Stimulated activated CD4-positive, alpha-beta T cell treated with anti-CD3 and anti-CD28 coated beads, Interleukin-1b, Interleukin-23, amount 100 ng/mL, for 24 hours (primary cell): ENCODE measurements around the gene DIO3.
"Not testable (repeated sequence)": the region's sequence is repeated elsewhere in the genome, so short reads cannot be mapped to it uniquely, and the experiment has no call there.

ENCODE experiments used
- DNase-seq, 4 experiments: peaks; one replicate each; pipeline ENCODE4 v3.0.0-alpha.2; 2020; ENCODE audit warnings: low read depth in 4 of 4, low spot score in 1 of 4

The DIO3 gene

DNA sequence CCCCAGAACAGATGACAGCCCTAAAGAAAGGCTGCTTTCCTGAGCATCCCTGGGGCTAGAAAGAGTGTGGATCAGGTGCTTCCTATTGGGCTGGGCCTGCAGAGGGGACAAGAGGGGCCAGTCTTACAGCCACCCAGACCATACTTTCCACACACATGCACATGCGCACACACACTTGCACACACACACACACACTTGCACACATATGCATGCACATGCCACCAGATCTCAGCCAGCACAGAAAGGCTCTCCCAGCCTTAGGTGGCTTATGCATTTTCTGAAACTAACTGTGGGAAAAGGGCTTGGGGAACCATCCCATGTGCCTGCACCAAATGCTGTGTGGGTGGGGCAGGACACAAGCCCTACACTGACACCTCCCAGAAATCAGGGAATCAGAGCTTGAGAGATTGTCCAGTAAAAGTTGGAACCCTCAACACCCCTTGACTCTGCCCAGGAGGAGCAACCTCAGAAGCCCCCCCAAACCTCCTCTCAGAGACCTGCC is 2.5 kb upstream of the DIO3 start:
- no peak for DNase-seq

DNA sequence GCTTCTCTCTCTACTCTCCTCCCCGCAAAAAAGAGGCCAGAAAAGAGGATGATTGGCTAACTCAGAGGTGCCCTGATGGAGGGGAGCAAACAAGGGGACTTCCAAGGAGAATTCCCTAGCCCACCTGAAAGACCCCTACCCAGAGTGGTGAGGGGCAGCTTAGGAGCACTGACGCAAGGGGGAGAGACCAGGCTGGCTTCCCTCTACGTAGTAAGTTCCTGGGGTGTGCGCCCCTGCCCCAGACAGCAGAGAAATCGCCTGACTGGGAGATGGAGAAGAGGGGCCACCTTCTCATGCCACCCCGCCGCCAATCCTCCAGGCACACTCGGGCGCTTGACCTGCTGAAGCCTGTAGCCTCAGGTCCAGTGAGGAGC is 2.1 kb upstream of the DIO3 start:
- no peak for DNase-seq

DNA sequence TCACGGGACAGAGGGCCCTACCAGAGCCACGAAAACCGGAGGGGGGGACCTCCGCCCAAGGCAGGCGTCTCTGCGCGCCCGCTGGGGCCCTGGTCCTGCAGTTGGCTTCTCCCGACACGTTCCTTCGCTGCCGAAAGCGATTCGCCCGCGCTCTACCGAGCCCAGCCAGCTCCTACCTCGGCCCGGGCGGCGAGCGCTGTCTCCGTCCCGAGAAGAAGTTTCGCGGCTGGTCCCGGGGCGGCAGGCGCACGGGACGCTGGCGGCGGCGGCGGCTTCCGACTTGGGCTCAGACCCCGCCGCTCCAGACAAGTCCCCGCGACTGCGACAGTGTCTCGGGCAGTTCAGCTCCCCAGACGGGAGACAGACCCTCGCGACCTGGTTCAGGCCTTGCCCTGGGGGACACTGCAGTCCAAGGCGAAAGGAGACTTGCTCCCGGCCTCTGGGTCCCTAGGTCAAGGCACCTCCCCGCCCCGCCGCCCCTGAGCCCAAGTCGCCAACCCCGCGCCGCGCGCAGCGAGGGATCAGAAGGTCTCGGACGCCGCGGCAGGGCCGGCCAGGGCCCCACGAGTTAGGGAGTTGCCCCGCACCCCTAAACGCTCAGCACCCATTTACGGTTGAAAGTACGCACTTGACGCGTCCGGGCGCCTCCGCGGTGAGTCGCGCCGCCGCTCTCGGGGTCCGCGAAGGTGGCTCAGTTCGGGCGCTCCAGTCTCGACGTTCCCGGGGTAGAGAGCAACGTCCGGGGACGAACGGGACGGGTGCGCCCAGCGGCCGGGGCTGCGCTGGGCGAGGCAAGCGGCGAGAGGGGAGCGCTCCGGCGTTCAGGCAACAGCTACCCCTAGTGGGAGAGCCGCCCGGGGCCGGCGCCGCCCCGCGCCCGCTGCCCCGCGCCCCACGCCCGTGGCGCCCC is 1.4 kb upstream of the DIO3 start:
- no peak for DNase-seq

DNA sequence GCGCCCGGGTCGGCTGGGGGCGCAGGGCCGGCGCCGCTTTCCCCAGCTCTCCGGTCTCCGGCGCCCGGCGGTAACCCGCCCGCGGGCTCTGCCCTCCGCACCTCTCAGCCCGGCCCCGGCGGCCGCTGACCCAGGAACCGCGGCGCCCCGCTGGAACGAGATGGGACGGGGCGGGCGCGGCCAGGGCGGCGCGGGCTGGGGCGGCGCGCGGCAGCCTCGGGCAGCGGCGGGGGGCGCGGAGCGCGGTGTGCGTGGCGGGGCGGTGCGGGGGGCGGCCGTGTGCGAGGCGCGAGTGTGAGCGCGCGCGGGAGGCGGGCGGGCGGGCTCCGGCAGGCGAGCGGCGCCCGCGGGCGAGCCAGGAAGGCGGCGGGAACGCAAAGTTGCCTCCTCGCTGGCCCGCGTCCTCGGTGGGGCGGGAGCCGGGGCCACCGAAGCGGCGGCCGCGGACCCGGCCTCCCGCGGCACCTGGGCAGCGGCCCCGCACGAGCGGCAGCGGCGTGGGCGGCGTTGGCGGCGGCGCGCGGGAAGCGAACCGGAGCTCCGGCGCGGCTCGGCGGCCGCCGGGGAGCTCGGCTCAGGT is 671 bp upstream of the DIO3 start:
- no peak for DNase-seq

DNA sequence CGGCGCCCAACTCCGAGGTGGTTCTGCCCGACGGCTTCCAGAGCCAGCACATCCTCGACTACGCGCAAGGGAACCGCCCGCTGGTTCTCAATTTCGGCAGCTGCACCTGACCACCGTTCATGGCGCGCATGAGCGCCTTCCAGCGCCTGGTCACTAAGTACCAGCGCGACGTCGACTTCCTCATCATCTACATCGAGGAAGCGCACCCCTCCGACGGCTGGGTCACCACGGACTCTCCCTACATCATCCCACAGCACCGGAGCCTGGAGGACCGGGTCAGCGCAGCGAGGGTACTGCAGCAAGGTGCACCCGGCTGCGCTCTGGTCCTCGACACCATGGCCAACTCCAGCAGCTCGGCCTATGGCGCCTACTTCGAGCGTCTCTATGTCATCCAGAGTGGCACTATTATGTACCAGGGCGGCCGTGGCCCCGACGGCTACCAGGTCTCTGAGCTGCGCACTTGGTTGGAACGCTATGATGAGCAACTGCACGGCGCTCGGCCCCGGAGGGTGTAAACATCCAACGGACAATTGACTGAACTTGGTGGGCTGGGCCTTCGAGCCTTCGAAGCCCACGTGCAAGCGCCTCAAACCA is 699 bp downstream of the DIO3 start:
- DNase-seq: no peak

DNA sequence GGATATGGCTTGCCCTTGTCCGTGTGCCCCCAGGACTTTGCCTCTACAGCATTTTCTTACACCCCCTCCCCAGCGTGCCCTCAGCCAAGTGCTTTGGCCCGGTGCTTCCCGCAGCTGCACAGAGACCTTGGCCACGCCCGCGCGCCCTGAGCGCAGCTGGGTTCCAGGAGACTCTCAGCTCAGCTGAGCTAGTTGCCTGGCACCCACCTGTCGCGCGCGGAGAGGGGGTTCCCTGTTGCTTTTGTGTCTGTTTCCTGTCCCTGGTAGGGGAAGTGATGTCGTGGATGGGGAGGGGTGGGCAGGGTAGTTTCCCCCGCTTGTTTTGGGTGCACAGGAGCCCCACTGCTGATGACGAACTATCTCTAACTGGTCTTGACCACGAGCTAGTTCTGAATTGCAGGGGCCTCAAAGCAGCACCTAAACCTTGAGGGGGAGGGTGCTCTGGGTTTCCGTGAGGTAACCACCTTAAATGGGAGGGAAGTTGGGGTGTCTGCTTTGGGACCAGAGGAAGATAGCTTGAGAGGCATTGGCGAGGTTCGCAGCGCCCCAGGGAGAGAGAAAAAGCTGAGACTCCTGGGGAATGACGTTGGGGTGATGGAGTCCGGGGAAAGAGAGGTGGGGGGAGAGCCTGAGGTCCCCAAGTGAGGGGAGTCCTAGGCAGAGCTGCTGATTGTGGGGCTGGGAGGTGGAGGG is 1.5 kb downstream of the DIO3 start:
- DNase-seq: no peak

DNA sequence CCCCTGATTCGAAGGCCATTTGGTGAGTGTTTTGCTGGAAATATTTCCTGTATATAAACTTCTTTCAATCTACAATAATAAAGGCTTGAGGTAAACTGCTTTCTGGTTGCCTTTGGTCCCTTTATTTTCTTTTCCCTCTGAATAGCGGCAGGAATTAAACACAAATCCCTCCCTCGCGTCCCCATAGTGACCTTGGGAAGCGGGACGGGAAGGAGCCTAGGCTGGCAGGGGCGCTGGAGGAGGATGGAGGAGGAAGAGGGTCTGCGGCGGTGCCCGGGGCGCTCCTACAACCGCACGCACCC is 2.0 kb downstream of the DIO3 start:
- no peak for DNase-seq

DNA sequence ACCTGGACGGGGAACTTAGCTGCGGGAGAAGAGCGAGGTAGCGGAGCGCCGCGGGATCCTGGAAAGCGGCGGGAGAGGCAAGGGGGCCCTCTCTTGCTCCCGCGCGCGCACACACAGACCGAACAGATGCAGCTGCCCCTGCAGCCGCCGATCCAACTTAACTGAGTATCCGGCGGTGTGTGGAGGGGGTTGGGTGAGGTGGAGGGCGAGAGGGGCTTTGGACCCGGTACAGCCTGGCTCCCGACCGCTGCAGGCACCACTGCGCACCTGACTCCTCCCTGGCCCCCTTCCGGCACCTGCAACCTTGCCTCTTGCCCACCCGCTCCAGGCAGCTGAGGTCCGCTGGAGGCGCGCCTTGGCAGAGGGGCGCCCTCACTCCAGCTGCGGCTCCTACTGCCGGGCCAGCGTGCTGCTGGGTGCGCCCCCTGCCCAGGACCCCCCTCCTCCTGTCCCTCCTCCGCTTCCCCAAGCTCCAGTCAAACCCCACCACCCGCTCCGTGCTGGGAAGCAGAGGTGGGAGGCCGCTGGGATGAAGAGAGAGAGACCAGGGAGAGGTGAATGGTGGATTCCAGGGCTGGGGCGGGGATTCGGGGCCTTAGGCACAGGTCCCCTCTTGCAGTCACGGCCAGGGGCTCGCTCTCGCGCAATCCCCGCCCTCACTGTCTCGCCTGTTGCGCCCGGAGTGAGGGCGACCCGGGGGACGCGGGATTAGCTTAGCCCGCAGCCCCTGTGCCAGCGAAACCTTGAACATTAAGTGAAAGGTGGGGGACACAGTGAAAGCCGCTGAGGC is 2.6 kb downstream of the DIO3 start:
- no peak for DNase-seq

DNA sequence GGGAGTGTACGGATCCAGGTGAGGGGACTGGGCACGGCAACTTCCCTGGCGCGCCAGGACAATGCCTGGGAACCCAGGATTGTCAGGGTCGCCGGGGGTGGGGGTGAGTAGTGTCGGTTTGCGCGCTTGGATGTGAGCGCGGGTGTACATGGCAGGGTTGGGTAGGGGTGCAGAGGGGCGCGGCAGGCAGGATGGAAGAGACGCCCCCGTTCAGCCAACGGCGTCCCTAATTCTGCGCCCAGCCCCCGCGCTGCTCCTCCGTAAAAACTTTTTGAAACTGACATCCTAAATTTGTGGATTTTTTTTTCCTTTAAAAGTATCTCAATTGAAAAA is 3.1 kb downstream of the DIO3 start:
- DNase-seq: no peak

DNA sequence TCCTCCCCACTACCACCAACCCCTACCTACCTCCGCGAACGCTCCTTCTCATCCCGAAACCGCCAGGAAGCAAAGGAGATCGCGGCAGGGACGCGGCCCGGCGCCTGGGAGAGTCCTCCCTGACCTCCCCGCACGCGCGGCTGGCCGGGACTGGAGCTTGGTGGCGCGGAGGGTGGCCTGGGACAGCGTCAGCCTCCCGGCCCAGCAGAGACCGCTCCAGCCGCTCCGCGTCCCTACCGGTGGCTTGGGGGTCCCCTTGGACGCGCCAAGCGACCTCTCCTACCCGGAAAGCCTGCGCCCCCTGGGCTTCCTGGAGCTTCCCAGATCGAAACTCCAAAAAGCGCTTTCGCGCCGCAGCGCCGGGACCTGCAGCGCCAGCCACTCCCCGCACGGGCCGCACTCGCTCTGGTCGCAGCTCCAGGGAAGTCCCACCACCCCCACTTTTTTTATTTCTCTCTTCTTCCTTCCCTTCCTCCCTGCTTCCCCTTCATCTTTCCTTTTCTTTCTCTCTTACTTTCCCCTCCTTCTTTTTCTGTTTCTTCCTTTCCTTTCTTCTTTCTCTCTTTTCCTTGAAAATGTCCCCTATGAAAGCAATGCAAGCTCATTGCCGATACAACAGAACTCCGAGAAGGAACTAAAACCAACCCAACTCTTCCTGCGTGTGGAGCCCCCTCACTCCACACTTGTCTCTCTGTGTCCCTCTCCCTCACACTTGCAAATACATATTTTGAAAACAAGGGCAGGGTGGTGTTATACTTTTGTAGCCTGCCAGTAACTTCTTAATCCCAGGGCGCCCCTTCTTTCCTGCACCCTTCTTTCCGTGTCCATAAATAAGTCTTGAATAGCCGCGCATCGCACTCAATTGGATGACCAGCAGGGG is 3.8 kb downstream of the DIO3 start:
- DNase-seq: no peak

DNA sequence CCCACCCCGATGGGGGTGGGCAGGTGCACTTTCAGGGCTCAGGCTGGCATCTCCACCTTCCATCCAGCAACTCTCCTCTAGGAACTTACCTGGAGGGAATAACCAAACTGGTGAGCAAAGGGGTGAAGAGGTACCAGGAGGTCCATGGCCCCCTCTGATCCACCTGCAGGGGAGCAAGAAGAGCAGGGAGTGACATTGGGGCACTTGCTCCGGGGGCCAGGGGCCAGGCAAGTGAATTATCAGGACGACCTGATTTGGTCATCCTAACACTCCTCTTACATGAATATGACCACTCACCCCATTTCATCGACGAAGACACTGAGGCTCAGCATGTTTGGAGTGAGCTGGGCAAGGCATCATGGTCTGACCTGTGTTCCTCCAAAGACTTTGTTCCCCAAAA is 6.0 kb downstream of the DIO3 start:
- no peak for DNase-seq

DNA sequence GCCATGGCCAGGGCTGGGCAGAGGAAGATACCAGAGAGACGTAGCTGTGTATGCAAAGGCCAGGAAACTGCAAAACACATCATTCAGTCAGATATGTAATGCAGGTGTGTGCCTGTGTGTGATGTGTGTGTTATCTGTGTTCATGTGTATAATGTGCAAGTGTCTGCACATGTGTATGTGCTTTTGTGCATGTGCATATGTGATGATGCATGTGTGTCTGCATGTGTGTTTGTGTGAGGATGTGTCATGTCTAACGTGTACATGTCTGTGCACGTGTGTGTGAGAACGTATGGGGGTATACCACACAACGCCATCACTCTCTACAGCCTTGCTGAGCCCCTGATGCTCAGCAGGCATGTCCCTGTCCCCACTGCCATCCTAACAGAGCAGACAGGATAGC is 9.7 kb downstream of the DIO3 start:
- DNase-seq: no peak

DNA sequence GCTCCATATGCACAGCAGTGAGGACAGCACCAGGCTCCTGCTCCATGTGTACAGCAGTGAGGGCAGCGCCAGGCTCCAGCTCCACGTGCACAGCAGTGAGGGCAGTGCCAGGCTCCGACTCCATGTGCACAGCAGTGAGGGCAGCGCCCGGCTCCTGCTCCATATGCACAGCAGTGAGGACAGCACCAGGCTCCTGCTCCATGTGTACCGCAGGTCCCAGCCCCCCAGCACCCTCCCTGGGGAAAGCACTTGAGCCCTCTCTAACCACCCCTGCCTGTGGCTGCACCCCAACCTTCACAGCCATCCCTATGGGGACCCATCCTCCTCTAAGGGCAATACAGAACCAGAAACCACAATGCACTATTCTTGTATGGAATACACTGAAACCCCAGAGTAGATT is 11.2 kb downstream of the DIO3 start:
- DNase-seq: not testable (repeated sequence)

DNA sequence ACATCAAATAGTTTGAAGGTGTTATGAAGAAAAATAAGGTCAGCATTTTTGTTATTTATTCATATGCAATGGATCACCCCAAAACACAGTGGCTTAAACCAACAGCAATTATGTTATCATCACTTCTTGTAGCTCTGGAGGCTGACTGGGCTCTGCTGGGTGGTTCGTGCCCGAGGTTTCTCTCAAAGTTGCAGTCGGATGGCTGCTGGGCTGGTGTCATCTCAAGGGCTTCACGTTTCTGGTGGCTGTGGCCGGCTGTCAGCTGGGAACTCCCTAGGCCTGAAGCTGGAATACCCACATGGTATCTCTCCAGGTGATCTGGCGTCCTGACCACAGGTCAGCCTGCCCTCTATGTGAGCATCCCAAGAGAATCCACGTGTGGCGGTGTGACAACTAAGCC is 12.0 kb downstream of the DIO3 start:
- DNase-seq: no peak

DNA sequence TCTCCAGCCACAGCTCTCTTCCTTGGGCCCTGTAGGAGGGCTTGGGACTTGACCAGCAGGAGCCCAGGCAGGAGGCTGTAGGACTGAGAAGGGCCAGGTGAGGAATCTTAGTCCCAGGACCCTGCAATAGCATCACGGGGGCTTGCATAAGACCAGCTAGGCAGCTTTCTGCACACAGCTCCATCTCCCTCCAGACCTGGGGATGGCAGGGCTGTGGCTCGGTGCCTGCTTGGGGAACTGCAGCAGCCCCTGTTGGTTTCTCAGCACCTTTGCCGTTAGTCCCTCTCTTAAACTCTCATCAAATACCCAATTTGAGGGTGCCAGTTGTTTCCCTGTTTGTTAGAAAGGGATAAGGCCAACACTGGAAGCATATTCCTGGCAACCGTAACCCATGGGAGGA is 14.3 kb downstream of the DIO3 start:
- no peak for DNase-seq

DNA sequence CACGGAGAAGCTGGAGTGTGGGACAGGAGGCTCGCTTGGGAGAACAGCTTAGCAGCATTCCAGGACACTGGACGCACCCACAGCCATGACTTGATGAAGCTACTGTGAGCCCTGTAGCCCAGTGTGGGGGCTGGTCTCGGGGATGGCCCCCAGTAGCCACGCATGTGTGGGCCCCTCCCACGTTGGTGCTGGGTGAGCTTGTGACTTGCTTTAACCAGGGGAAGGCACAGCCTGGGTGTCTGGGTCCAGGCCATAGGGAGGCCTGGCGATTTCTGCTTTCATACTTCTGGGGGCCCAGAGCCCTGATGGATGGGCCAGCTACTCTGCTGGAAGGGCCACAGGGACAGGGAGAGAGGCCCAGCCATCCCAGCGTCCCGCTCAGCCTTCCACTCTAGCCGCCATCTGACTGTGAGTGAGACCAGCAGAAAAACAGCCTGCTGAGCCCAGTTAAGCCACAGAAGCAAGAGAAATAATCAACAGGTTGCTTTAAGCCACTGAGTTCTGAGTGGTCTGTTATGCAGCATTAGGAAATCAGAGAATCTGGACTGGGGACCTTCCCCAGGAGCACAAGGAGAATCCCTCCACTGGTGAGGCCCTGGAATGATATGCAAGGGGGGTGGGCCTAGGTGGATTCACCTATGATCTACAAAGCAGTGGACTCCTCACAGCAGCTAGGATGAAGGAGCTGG is 16.1 kb downstream of the DIO3 start:
- DNase-seq: no peak

DNA sequence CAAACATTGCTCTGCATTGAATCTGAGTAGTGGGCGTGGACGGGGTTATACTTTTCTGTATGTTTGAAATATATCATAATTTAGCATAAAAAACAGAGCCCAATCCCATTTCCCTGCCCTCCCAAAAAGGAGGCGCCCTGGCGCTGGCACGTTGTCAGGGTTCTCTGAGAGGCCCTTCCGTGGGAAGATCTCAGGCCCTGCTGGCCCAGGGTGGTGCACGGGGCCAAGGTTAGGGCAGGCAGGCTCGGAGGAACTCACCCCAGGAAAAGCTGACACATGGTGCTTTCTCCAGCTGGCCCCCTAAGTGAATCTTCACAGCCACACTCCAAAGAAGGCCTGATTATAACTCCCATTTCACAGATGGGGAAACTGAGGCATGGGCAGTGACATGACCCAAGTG is 17.2 kb downstream of the DIO3 start:
- DNase-seq: no peak

DNA sequence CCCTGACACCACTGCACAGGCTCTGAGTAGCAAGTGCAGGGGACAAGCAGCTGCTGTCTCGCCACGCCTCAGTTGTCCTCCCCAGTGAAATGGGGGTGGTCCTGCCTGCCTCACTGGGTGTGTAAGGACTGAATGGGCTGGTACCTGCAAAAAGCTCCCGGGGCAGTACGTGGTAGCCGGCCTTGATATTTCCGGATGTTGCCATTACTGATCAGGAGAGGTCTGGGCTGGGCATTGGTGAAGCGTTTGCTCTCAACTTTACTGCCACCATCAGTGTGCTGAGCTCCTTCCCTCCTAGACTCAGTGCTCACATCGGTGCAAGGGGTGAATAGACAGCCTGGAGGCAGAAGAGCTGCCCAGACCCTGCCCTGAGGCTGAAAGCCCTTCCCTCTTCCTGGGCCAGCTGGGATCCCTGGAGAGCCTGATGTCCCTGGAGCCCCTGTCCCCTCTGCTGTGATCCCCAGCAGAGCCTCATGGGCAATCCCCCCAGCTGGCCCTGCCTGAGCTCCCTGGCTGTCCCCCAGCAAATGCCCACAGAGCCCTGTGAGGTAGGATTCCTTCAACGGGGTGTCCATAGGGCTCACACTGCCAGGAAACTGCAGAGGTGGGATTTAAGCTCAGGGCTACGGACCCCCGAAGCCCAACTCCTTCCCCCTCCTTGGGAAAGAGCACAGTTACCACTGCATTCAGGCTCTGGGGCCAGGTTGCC is 18.2 kb downstream of the DIO3 start:
- DNase-seq: no peak

DNA sequence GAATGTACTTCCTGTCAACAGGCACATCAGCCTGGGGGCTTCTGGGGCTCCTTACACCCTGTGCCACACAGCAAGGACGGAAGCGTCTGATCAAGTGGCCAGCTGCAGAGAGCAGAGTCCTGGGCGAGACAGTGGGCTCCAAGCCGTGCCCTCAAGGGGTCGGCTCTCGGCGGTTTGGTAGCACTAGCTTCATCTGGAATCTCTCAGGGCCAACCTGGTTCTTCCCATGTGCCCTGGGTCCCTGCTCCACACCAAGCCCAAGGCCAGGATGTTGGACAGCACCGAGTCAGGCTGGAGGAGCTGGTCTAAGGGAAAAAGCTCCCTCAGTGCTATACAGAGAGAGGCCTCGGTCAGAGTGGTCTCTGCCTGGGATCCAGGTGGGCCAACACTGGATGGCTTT is 20.5 kb downstream of the DIO3 start:
- DNase-seq: no peak
